Stimulated activated CD4-positive, alpha-beta T cell treated with anti-CD3 and anti-CD28 coated beads, Interleukin-12 subunit alpha, Interleukin-12 subunit beta, amount 100 ng/mL, for 24 hours (primary cell): Measurements from ENCODE around the gene EVI5.

Experiments used
- DNase-seq, 2 experiments: peaks; one replicate each; pipeline ENCODE4 v3.0.0-alpha.2; 2020; ENCODE audit warnings: low read depth in 2 of 2

EVI5 gene

DNA sequence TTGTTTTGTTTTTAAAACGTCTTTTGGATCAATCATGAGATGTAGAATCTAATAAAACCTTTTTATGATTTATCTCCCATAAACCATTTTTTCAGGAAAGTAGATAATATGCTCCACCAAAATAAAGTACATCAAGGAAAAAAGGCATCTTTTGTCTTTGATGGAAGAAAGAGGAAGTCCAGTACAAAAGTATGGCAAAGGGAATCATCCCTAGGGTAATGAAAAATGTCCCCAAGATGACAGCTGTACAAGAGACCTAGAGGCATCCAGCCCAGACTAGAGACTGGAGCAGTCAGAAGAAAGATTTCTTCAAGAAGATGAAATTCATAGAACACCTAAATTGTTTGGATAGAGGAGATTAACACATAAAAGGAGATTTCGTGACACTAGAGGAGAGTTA is 265.9 kb downstream of the EVI5 start:
- no peak for DNase-seq

- no peak for DNase-seq
Measured at GRCh38 chr1:92516574-92516973, 268.3 kb downstream of the EVI5 start.

DNA sequence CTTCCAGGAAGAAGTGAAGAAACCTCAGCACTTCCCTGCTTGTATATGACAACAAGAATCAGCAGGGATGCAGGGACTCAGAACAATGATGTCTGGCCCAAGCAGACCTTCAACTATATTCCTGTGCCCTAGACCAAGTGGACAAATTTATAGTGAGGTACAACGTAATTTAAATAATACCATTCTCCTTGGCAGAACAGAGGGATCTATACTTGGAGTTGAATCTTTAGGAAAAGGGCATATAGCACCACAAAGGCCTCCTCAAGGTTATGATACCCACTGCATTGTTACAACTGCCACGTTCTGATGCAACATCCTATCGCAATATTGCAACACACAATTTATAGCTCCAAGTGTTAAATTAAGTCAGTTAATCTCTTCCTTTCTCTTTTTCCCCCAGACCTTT is 269.1 kb downstream of the EVI5 start:
- no peak for DNase-seq

DNA sequence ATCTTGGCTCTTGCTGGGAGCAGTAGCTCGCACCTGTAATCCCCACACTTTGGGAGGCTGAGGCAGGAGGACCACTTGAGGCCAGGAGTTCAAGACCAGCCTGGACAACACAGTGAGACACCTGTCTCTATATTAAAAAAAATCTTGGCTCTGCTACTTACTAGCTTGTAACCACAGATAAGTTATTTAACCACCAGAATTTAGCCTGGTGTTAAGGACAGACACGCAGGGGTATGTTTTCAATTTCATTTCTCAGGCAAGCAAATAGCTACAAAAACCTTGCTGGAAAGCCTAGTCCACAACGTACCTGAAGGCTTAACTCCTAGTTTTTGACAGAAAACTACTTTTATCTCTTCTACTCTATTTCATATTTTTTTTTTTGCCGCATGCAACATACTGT is 273.4 kb downstream of the EVI5 start:
- DNase-seq: no peak

DNA sequence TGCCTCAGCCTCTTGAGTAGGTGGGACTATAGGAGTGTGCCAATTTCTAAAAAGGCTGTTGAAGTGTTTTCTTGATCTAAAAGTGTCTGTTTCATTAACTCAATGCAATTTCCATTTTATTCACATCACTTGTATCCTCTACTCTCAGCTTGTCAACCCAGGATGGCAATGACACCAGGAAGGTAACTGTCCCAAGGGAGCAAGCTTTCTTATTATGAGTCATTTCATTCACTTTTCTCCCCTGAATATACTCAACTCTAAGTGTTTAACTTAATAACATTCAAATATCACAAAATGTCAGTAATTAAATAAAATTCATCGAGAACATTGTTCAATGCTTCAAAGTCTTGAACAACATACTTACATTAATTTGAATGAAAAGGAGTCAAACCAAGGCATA is 275.3 kb downstream of the EVI5 start:
- DNase-seq: no peak

- DNase-seq: no peak
Measured at GRCh38 chr1:92505015-92505692, 279.8 kb downstream of the EVI5 start.

- DNase-seq: no peak
Measured at GRCh38 chr1:92504291-92505014, 280.5 kb downstream of the EVI5 start.

DNA sequence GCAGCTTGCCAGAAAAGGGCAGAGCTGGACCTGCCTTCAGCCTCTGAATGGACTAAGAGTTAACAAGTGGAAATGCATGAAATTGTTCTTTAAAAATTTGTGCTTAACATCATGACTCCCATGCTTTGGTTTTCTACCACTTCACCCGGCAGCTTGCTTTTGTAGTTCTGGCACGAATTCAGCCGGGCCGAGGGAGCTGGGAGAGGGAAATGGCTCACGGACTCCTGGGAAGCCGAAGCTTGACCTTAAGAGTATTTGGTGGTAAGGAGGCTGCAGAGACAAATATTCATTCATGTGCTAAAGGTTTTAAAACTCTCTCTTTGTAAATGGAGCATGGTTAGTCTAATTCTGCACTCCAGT is 281.0 kb downstream of the EVI5 start:
- no peak for DNase-seq

DNA sequence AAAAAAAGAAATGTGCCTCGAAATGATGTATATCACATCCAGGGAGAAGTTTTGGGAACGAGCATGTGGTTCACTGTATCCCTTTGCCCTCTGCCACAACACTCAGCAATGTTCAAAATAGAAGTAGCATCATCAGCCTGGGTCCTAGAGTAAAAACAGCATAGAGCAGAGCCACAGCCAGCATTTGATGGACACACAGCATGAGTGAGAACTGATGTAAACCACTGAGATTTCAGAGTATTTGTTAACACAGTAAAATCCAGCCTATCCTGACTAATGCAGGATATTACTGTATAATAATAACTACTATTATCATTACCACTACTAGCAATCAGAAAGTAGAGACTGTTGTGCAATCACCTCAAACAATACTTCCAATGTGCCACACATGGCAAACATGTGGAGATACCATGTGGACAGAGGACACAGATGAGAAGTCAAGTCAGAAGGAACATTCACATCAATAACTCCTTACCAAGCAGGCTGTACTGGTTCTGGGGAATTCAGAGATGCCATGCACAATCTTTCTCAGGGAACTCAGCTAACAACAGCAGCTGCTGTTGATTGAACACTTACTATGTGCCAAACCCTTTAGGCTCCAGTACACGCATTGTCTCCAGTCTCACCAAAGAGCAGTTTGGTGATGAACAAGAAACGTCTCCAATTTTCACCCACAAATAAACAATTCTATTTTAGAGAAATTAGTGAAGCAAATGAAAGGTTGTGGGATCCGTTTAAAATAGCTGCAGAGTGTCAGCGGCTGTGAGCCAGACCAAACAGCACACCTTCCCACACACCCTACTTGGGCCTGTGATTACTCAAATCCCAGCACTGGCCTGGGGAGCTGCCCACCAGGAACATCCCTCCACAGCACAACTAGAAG is 281.6 kb downstream of the EVI5 start:
- DNase-seq: no peak

DNA sequence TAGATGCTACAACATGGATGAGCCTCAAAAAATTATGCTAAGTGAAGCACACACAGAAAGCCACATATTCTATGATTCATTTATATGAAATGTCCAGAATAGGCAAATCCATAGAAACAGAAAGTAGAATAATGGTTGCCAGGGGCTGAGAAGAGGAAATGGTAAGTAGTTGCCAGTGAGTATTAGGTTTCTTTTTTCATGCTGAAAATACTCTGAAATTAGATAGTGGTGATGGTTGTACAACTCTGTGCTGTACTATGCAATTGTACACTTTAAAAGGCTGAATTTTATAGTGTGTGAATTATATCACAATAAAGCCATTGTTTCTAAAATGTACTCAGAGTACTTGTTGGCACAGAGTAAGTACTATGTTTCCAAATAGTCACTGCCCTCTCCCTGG is 282.7 kb downstream of the EVI5 start:
- DNase-seq: no peak

DNA sequence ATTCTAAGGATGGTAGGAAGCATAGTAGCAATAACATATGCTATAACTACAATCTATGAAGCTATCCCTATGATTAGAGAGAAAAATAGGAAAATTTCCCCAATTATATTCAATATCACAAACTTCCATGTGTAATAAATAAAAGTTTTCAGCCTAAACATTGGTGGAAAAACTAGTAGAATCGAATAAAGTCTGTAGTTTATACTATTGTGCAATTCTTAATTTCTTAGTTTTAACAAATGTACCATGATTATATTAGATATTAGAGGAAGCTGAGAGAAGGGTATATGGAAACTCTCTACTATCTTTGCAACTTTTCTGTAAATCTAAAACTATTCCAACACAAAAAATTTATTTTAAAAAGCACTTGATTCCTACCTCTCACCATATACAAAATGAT is 284.4 kb downstream of the EVI5 start:
- DNase-seq: no peak

DNA sequence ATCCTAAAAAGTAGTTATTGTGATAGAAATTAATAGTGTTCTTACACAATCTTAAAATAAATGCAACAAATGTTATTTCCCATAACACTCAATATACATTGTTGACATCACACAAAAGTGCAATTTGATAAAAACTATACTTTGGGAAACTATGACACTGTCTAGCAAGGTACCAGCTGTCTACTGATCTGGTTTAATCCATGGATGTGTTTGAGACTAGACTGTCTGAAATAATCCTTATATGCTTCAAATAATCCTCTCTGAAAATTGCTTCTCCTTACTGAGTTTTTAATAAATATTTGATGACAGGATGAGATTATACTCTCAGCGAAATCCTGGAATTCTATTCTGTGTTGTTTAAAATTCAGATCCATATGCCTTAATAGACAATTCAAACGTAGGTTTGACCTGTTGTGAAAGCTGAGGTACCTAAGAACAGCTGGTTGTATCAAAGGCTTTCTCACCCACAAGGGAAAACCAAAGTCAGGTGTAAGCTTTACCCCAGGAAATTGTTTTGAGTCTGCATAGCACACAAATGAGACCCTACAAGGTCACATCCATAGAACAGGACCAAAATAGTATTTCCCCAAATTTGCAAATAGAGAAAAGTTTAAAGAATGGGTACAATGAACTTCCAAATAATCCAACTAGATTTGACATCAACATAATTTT is 289.4 kb downstream of the EVI5 start:
- DNase-seq: no peak

- no peak for DNase-seq
Measured at GRCh38 chr1:92494485-92495141, 290.3 kb downstream of the EVI5 start.

DNA sequence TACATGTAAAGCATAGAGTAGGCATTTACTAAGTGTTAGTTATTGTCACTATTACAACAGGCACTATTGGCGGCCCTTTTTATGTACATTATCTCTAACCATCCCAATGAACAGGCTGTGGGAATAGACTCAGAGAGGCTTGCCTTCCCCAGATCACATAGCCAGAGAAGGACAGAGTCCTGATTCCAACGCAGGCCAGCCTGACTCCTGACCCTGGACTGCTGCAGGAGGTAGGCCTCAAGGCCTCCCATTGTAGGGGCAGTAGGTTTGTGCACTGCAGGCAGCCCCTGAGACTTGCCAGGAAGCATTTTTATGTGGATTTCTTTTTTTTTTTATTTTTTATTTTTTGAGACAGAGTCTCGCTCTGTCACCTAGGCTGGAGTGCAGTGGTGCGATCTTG is 291.8 kb downstream of the EVI5 start:
- DNase-seq: no peak

GRCh38 chr1:92488832-92489231 is 296.1 kb downstream of the EVI5 start:
- no peak for DNase-seq

- no peak for DNase-seq
Measured at GRCh38 chr1:92488416-92488815, 296.5 kb downstream of the EVI5 start.

- no peak for DNase-seq
Measured at GRCh38 chr1:92487078-92487605, 297.8 kb downstream of the EVI5 start.

- peak; percentile 53 to 70 for DNase-seq
Measured at GRCh38 chr1:92486251-92487077, 298.4 kb downstream of the EVI5 start, which contains the start of gene GFI1. TSS of gene GFI1 (minus strand) at chr1:92486925. CDS start at chr1:92483487, 3,438 bp downstream.

- DNase-seq: peak; percentile 77 to 87
Measured at GRCh38 chr1:92485381-92486250, 299.3 kb downstream of the EVI5 start.
